ENCODE measurements around the gene DNAH6. TPM values are rescaled to one million over a fixed set of nuclear protein-coding genes. Genes with fewer than 3 reads are reported as not detected.

The DNAH6 gene
- total and polyA plus RNA-seq, 2 of the 8 experiments (the other 6 are each of a cell fraction or from before 2014, with no cell fraction given): 0.06 to 0.43 TPM

DNA sequence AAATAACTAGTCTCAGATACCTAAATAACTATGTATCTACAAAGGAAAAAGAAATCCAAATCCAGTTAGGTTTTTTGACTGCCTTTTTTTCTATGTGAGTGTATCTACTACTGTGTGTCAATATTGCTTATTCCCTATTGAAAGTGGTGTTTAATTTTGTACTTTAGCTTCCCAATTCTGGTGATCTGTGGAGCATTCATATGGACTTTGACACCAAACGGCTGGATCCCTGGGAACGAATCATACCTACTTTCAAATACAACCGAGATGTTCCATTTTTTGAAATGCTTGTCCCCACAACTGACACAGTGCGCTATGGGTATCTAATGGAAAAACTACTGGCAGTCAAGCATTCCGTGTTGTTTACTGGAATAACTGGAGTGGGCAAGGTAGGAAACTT is 152.8 kb downstream of the DNAH6 start (continued):
- TF ChIP-seq, protein P1, sequence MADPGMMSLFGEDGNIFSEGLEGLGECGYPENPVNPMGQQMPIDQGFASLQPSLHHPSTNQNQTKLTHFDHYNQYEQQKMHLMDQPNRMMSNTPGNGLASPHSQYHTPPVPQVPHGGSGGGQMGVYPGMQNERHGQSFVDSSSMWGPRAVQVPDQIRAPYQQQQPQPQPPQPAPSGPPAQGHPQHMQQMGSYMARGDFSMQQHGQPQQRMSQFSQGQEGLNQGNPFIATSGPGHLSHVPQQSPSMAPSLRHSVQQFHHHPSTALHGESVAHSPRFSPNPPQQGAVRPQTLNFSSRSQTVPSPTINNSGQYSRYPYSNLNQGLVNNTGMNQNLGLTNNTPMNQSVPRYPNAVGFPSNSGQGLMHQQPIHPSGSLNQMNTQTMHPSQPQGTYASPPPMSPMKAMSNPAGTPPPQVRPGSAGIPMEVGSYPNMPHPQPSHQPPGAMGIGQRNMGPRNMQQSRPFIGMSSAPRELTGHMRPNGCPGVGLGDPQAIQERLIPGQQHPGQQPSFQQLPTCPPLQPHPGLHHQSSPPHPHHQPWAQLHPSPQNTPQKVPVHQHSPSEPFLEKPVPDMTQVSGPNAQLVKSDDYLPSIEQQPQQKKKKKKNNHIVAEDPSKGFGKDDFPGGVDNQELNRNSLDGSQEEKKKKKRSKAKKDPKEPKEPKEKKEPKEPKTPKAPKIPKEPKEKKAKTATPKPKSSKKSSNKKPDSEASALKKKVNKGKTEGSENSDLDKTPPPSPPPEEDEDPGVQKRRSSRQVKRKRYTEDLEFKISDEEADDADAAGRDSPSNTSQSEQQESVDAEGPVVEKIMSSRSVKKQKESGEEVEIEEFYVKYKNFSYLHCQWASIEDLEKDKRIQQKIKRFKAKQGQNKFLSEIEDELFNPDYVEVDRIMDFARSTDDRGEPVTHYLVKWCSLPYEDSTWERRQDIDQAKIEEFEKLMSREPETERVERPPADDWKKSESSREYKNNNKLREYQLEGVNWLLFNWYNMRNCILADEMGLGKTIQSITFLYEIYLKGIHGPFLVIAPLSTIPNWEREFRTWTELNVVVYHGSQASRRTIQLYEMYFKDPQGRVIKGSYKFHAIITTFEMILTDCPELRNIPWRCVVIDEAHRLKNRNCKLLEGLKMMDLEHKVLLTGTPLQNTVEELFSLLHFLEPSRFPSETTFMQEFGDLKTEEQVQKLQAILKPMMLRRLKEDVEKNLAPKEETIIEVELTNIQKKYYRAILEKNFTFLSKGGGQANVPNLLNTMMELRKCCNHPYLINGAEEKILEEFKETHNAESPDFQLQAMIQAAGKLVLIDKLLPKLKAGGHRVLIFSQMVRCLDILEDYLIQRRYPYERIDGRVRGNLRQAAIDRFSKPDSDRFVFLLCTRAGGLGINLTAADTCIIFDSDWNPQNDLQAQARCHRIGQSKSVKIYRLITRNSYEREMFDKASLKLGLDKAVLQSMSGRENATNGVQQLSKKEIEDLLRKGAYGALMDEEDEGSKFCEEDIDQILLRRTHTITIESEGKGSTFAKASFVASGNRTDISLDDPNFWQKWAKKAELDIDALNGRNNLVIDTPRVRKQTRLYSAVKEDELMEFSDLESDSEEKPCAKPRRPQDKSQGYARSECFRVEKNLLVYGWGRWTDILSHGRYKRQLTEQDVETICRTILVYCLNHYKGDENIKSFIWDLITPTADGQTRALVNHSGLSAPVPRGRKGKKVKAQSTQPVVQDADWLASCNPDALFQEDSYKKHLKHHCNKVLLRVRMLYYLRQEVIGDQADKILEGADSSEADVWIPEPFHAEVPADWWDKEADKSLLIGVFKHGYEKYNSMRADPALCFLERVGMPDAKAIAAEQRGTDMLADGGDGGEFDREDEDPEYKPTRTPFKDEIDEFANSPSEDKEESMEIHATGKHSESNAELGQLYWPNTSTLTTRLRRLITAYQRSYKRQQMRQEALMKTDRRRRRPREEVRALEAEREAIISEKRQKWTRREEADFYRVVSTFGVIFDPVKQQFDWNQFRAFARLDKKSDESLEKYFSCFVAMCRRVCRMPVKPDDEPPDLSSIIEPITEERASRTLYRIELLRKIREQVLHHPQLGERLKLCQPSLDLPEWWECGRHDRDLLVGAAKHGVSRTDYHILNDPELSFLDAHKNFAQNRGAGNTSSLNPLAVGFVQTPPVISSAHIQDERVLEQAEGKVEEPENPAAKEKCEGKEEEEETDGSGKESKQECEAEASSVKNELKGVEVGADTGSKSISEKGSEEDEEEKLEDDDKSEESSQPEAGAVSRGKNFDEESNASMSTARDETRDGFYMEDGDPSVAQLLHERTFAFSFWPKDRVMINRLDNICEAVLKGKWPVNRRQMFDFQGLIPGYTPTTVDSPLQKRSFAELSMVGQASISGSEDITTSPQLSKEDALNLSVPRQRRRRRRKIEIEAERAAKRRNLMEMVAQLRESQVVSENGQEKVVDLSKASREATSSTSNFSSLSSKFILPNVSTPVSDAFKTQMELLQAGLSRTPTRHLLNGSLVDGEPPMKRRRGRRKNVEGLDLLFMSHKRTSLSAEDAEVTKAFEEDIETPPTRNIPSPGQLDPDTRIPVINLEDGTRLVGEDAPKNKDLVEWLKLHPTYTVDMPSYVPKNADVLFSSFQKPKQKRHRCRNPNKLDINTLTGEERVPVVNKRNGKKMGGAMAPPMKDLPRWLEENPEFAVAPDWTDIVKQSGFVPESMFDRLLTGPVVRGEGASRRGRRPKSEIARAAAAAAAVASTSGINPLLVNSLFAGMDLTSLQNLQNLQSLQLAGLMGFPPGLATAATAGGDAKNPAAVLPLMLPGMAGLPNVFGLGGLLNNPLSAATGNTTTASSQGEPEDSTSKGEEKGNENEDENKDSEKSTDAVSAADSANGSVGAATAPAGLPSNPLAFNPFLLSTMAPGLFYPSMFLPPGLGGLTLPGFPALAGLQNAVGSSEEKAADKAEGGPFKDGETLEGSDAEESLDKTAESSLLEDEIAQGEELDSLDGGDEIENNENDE (IDR thresholded peaks at IDR 0.05; ENCODE audit: insufficient replicate concordance, low read length): no peak
